SU-DHL-6 (cell line): ENCODE data around the gene ESAM.

ENCODE experiments used
- H2AFZ ChIP-seq: fragments of 200-600 bp; sonication (generic); 2 replicates; pipeline ENCODE4 v1.6.1; 2014; ENCODE audit warnings: low read depth, mild to moderate bottlenecking, moderate library complexity, mixed read lengths, antibody characterized with exemption, low read length; ENCODE audit not compliant: severe bottlenecking
- H3F3A ChIP-seq: fragments of 200-600 bp; shearing (Covaris generic); 2 replicates; pipeline ENCODE4 v1.6.0; 2016; ENCODE audit warnings: antibody characterized with exemption, mild to moderate bottlenecking; ENCODE audit not compliant: insufficient read depth
- H3K27ac ChIP-seq: fragments of 200-600 bp; sonication (generic); 2 replicates; pipeline ENCODE4 v1.5.1; 2016; ENCODE audit warnings: low read depth, mild to moderate bottlenecking, low read length, moderate library complexity, mixed read lengths
- H3K27me3 ChIP-seq: fragments of 200-600 bp; sonication (generic), shearing (Covaris generic); 2 replicates; pipeline ENCODE4 v1.6.0; 2014; ENCODE audit warnings: mild to moderate bottlenecking, low read length
- H3K36me3 ChIP-seq: fragments of 200-600 bp; sonication (generic); 2 replicates; pipeline ENCODE4 v1.6.1; 2014; ENCODE audit warnings: mild to moderate bottlenecking, low read length, mixed read lengths
- H3K4me2 ChIP-seq: fragments of 300-600, 200-600 bp; shearing (Covaris generic), sonication (generic); 2 replicates; pipeline ENCODE4 v1.6.0; 2014; ENCODE audit warnings: low read length, low read depth, mild to moderate bottlenecking; ENCODE audit not compliant: poor library complexity, severe bottlenecking
- H3K4me3 ChIP-seq: fragments of 200-600 bp; sonication (generic); 2 replicates; pipeline ENCODE4 v1.5.1; 2014; ENCODE audit warnings: antibody characterized with exemption, low read length, mild to moderate bottlenecking, mixed read lengths; ENCODE audit not compliant: insufficient read depth, poor library complexity, severe bottlenecking
- H3K79me2 ChIP-seq: fragments of 200-600 bp; sonication (generic); 2 replicates; pipeline ENCODE4 v1.6.1; 2014; ENCODE audit warnings: mild to moderate bottlenecking, low read length, moderate library complexity; ENCODE audit not compliant: insufficient read depth
- H3K9ac ChIP-seq: fragments of 200-600 bp; sonication (generic); 2 replicates; pipeline ENCODE4 v1.7.0; 2014; ENCODE audit warnings: mild to moderate bottlenecking, low read length
- H3K9me2 ChIP-seq: fragments of 200-600 bp; sonication (generic); replicated peaks from 2 replicates; pipeline ENCODE4 v1.6.1; 2014; ENCODE audit warnings: low read length; ENCODE audit not compliant: insufficient read depth
- H3K9me3 ChIP-seq: fragments of 200-600 bp; sonication (generic); 2 replicates; pipeline ENCODE4 v1.6.1; 2014; ENCODE audit warnings: low read length, mixed read lengths; ENCODE audit not compliant: insufficient read depth
- H4K20me1 ChIP-seq: fragments of 200-600 bp; sonication (generic); 2 replicates; pipeline ENCODE4 v1.6.1; 2014; ENCODE audit warnings: low read depth, mild to moderate bottlenecking, antibody characterized with exemption, low read length, moderate library complexity, mixed read lengths
- EZH2phosphoT487 ChIP-seq: fragments of 200-600 bp; sonication (generic), shearing (Covaris generic); conservative IDR thresholded peaks from 2 replicates; pipeline ENCODE4 v1.6.1; 2018; ENCODE audit warnings: mild to moderate bottlenecking, antibody characterized with exemption, low read length, moderate library complexity, mixed read lengths
- TF ChIP-seq, protein P1 (sequence below): fragments of 200-600 bp; sonication (generic); IDR thresholded peaks from one replicate; pipeline ENCODE4 v1.5.1; 2017; ENCODE audit warnings: antibody characterized with exemption, mild to moderate bottlenecking, low read length, moderate library complexity; ENCODE audit not compliant: insufficient read depth, poor library complexity, severe bottlenecking

The ESAM gene

DNA sequence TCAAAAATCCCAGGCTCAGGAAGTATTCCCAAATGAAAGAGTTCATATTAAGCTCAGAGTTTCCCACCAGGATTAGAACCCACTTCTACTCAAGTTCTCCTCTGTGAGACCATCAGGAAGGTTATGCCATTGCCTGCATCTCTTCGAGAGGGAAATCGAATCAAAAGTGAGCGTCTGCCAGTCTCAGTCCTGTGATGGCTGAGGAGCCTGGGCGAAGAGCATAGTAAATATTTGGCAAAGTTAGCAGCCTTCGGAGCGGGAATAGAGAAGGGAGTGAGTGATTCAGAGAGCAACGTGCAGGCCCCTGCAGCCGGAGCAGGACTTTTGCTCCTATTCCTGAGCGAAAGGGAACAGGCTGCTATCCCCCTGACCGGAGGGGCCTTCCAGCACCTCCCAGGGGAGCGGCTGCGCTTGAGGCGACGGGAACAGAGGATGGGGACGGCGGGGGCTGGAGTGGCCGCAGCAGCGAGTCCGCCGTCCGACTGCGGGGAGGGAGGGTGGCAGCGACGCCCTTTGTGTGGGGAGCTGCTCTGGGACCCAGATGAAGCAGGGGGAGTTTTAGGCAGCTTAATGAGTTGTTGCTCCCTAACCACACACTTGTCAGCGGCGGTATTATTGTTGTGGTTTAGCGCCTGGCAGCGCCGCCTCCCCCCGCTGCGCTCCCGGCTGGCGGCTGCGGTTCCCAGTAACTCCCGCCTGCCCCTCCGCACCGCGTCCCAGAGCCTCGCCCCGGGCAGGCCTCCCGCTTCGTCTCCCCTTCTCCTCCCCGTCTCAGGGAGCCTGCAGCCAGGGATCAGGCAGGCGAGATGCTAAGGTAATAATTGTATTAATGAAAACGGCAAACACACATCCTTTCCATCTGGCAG lies 44.1 kb downstream of the ESAM start:
- Histone ChIP-seq H3K27ac (no peak overlapping the region), H2AFZ (no peak overlapping the region), H3K9me2 (no peaks in the 10 kb centered on the region), H3K4me3 (no peak overlapping the region), H3K79me2 (no peaks in the 10 kb centered on the region), H3K27me3 (no peaks in the 10 kb centered on the region), H3K4me2 (no peak overlapping the region), H3K9me3 (no peaks in the 10 kb centered on the region), H4K20me1 (no peaks in the 10 kb centered on the region), H3F3A (no peaks in the 10 kb centered on the region), H3K9ac (no peak overlapping the region), H3K36me3 (no peaks in the 10 kb centered on the region)
- TF ChIP-seq, protein P1, sequence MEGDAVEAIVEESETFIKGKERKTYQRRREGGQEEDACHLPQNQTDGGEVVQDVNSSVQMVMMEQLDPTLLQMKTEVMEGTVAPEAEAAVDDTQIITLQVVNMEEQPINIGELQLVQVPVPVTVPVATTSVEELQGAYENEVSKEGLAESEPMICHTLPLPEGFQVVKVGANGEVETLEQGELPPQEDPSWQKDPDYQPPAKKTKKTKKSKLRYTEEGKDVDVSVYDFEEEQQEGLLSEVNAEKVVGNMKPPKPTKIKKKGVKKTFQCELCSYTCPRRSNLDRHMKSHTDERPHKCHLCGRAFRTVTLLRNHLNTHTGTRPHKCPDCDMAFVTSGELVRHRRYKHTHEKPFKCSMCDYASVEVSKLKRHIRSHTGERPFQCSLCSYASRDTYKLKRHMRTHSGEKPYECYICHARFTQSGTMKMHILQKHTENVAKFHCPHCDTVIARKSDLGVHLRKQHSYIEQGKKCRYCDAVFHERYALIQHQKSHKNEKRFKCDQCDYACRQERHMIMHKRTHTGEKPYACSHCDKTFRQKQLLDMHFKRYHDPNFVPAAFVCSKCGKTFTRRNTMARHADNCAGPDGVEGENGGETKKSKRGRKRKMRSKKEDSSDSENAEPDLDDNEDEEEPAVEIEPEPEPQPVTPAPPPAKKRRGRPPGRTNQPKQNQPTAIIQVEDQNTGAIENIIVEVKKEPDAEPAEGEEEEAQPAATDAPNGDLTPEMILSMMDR: no peak
- TF ChIP-seq EZH2phosphoT487: no peak

DNA sequence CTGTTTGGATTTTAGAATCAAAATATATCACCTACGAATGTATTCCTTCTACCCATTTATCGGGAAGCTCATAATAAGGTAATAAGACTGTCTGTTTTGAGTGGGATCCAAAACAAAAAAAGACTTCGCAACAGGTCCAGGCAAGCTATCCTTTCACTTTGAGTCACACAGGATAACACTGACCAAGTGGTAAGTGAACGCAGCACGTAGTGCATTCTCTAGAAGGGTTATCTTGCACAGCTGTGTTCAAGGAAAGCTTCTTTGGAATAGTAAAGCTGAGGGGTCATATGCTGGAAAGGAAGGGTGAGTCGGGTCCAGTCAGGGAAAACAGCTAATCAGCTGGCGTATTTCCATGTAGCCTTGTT lies 44.7 kb downstream of the ESAM start:
- no peak overlapping the region for H3K27ac ChIP-seq
- H3K4me3 ChIP-seq: no peak overlapping the region
- no peaks in the 10 kb centered on the region for H3K9me3 ChIP-seq
- H3K9ac ChIP-seq: no peak overlapping the region
- no peaks in the 10 kb centered on the region for H3K27me3 ChIP-seq
- no peaks in the 10 kb centered on the region for H4K20me1 ChIP-seq
- no peaks in the 10 kb centered on the region for H3K79me2 ChIP-seq
- H2AFZ ChIP-seq: no peak overlapping the region
- no peaks in the 10 kb centered on the region for H3K36me3 ChIP-seq
- no peaks in the 10 kb centered on the region for H3K9me2 ChIP-seq
- H3F3A ChIP-seq: no peaks in the 10 kb centered on the region
- H3K4me2 ChIP-seq: no peak overlapping the region
- no peak for TF ChIP-seq EZH2phosphoT487
- TF ChIP-seq, protein P1: no peak

DNA sequence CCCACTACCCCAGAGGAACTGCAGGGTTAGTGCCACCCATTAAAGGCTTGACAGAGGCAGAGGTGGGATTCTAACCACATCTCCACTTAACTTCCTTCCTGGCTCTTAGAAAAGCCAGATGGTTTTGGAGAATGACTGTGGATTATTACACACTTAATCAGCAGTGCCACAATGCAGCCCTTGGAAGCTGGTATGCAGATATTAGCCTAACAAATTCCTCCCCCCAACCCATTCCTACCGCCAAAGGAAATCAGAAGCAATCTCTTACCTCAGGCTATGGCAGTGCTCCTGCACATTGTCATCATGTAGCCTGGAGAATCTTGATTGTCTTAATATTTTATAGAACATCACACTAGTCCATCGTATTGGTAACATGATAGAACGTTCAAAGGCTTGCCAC lies 45.5 kb downstream of the ESAM start:
- no peak for TF ChIP-seq EZH2phosphoT487
- TF ChIP-seq, protein P1: no peak
- H3K27me3 ChIP-seq: no peaks in the 10 kb centered on the region
- no peak overlapping the region for H3K4me2 ChIP-seq

More for the DNA sequence above, 45.5 kb downstream of the ESAM start:
- Histone ChIP-seq H3K36me3 (no peaks in the 10 kb centered on the region), H3K9me3 (no peaks in the 10 kb centered on the region), H3K4me3 (no peak overlapping the region), H3K9me2 (no peaks in the 10 kb centered on the region), H3K79me2 (no peaks in the 10 kb centered on the region), H2AFZ (no peak overlapping the region), H3K9ac (no peak overlapping the region), H3K27ac (no peak overlapping the region), H4K20me1 (no peaks in the 10 kb centered on the region), H3F3A (no peaks in the 10 kb centered on the region)
